GM12874 (cell line): ENCODE data around the gene TDRD7.

Experiments
- TF ChIP-seq, protein P1 (sequence below): IDR thresholded peaks from 2 replicates; pipeline ENCODE4 v1.5.1; 2011; ENCODE audit warnings: low read depth, mild to moderate bottlenecking, control low read depth, low read length, moderate library complexity; ENCODE audit not compliant: insufficient read depth

Gene TDRD7

DNA sequence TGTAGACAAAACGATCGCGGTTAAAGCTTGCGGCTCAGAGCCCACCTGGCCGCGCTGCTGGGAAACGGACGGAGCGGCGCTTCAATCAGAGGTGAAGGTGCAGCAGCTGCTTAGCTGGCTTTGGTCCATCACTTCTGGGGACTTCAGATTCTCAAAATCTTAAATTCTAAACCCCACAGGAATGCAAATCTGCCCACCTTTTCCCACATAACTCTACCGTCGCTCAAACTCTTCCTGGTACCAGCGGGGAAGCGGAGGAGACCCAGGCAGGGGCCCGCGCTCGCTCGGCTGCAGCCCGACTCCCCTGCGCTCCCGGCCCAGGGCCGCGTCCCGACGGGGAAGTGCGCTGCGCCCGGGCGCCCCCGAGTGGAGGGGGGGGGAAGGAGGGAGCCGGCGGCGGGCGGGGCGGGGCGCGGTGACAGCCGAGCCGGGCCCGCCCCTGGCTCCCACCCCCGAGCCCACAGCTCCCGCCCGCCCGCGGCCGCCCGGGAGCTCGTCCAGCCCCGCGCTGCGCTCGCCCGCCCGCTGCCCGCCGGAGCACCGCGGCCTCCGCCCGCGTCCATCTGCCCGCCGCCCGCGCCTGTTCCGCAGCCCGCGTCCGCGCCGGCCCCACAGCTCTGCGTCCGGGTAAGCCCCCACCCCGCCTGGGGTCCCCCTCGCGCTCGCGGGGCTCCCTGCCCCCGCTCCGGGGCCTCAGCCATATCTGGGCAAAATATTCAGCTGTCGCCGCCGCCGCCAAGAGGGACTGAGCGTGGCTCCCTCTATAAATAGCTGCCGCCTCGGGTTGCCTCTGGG, 89.5 kb downstream of the TDRD7 start, which contains the start of gene TMOD1:
TMOD1 (plus strand) TSS at position 490 of the 795 bp plus-strand sequence. CDS start 22,523 bp downstream, outside the sequence.
- TF ChIP-seq, protein P1, sequence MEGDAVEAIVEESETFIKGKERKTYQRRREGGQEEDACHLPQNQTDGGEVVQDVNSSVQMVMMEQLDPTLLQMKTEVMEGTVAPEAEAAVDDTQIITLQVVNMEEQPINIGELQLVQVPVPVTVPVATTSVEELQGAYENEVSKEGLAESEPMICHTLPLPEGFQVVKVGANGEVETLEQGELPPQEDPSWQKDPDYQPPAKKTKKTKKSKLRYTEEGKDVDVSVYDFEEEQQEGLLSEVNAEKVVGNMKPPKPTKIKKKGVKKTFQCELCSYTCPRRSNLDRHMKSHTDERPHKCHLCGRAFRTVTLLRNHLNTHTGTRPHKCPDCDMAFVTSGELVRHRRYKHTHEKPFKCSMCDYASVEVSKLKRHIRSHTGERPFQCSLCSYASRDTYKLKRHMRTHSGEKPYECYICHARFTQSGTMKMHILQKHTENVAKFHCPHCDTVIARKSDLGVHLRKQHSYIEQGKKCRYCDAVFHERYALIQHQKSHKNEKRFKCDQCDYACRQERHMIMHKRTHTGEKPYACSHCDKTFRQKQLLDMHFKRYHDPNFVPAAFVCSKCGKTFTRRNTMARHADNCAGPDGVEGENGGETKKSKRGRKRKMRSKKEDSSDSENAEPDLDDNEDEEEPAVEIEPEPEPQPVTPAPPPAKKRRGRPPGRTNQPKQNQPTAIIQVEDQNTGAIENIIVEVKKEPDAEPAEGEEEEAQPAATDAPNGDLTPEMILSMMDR, result peak; percentile 46

DNA sequence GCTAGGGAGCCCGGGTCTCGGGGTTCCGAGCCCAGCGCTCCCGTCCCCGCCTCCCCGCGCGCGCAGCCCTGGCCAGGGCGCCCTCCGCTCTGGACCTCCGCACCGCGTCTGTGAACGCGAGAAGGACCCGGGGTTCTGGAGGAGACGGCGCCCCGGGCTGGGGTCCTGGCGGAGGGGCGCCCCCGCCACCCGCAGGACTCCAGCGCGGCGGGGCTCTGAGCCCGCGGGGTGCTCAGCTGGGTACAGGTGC, 90.0 kb downstream of the TDRD7 start:
- TF ChIP-seq, protein P1, result no peak

DNA sequence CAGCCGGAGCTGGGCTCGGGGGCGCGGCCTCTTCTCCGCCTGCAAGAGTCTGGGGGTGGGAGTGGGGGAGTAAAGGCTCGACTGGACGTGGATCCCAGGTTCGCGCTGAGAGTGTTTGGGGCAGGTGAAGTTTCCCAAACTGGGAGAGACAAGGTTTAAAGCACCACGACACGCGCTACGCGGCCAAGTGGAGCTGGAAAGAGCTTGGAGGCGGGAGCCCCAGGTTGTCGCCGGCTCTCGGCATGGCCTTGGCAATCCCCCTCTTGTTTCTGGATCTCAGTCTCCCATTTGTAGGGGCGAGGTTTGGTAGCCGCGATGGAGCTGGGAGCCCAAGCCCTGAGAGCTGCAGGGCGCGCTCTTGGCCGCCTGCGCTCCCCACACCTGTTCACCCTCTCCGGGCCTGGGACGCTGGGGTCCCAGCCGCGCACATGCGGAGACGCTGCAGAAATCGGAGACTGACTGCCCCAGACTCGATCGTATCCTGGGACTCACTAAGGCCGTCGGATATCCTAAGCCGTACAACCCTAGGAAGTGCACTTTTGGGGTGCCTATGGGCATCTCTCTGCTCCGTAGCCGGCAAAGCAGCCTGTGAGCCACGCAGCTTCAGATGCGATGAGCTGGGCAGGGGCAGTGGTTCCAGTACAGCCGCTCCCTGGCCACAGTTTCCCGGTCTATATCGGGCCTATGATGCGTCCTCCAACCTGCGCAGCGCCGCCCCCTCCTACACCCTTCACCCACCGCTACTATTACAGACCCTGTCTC, 90.5 kb downstream of the TDRD7 start:
- TF ChIP-seq, protein P1, result no peak

DNA sequence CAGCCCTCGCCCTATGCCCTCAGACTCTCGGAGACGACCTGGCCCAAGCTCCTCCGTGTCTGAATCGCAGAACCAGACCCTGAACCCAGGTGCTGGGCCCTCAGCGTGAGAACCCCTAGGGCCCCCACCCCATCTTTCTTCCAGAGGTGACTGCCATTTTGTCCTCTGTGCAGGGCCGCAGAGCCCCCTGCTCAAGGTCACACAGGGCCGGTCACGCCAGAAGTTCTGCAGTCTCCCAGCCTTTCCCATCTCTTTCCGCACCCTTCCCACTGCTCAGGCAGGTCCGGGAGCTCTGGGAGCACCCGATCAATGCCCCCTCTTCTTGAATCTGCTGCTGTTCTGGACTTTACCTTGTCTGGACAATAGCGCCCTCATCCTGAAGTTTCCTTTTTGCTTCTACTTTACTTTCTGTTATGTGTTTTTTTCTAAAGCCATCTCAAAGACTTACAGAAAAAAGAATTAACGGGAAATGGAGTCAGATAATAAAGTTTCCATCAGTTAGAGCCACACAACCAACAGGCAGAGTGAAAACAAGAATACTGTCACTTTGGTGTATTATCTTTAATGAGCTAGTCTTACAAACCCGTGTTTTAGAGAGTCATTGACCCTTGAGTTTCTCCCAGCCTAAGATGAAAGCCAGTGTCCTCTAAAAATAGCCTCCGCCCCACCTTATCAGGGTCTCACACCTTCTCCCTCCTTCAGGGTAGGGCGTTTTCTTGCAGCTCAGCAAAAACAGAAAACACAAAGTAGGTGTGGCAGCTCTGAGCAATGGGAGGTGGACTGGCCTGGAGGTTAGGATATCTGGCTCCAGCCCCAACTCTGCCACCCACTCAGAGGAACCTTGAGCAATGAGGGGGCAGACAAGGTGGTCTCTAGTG, 91.3 kb downstream of the TDRD7 start:
- TF ChIP-seq, protein P1, result 0 out of 2 replicates have a peak, but pooled peaks have one; percentile 13

DNA sequence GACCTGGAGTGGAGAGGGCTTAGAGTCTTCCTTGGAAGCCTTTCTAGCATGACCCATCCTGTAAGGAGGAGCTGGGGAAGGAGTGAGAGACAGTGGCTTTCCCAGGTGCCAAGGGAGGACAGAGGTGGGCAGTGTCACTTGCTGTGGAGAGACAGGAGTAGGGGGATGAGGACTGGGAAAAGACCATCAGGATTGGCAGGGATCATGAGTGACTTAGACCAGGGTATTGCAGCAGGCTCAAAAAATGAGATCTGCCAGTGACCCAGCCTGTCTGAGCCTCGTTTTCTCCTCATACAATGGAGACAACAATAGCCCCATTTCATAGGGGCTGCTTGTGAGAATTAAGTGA, 91.9 kb downstream of the TDRD7 start:
- TF ChIP-seq, protein P1, result no peak

DNA sequence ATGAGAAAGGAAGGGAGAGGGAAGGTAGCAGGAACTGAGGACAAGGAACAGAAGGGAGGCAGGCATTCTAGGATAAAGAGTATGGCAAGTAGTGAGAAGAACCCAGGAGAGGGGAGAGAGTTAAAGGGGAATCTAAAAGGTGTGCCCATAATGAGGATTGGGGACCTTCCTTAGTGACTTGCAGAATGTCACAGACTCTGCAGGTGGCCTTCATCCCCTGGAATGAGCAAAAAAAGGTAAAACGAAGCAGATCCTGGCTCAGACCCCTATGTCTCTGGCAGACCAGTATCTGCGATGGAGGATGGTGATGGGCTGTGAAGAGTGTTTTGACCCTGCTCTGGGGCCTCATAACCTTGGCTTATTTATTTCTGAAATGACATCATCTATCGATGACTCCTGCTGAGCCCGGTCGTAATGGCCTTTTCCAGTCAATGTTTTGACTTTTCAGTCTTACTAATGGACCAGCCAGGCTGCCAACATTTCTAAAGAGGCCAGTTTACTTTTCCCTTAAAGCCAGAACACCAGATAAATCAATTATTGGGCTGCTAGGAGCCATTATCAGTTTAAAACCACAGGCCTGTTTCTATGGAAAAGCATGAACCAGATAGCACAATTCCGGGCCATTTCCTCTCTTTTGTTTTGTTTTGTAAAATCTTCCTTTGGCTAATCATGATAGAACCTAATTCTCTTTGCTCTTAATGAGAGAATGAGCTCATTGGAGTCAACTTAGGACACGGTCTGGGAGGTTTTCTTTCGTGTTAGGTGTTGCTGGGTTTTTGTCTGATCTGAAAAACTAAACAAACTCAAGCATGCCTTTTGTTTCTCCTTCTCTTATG, 92.7 kb downstream of the TDRD7 start:
- TF ChIP-seq, protein P1, result no peak

DNA sequence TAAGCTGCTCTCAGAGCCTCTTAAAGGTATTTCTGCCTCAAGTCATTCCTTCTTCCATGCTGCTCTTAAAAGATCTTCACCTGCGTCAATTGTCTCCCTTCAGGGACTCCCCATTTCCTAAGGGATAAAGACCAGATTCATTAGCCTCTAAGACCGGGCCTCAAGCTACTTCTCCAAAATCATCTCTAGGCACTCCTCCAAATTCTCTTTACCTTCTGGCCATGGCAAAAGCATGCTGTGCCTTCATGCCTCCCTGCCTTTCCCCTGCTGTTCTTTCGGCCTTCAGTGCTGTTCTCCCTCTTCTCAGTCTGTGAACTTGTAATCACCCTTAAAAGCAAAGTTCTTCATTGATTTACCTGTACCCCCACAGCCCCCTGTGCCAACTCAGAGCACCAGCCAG, 93.9 kb downstream of the TDRD7 start:
- TF ChIP-seq, protein P1, result no peak
